HEK293 (cell line): ENCODE results near the gene RASD1.
"Not testable (repeated sequence)": the region's sequence is repeated elsewhere in the genome, so short reads cannot be mapped to it uniquely, and the experiment has no call there.

Source experiments
- KLF9 ChIP-seq: fragments of 450-650 bp; formaldehyde crosslinking; IDR thresholded peaks from 2 replicates; pipeline ENCODE4 v1.5.1; 2016; ENCODE audit warnings: missing biosample characterization, missing genetic modification characterization, low read depth
- ZFP37 ChIP-seq: fragments of 450-650 bp; formaldehyde crosslinking; IDR thresholded peaks from 2 replicates; pipeline ENCODE4 v1.5.1; 2016; ENCODE audit warnings: missing biosample characterization, missing genetic modification characterization
- ZNF174 ChIP-seq: fragments of 450-650 bp; formaldehyde crosslinking; IDR thresholded peaks from 2 replicates; pipeline ENCODE4 v1.5.0; 2017; ENCODE audit warnings: missing biosample characterization, mild to moderate bottlenecking, missing genetic modification characterization
- TF ChIP-seq, protein P1 (sequence below): fragments of 450-650 bp; formaldehyde crosslinking; IDR thresholded peaks from 2 replicates; pipeline ENCODE4 v1.5.1; 2016; ENCODE audit warnings: missing biosample characterization, missing genetic modification characterization

DNA sequence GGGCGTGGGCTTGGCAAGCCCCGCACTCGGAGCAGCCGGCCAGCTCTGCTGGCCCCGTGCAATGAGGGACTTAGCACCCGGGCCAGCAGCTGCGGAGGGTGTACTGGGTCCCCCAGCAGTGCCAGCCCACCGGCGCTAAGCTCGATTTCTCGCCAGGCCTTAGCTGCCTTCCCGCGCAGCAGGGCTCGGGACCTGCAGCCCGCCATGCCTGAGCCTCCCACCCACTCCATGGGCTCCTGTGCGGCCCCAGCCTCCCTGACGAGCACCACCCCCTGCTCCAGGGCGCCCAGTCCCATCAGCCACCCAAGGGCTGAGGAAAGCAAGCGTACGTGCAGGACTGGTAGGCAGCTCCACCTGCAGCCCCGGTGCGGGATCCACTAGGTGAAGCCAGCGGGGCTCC, 9.8 kb downstream of the RASD1 start:
- TF ChIP-seq, protein P1, sequence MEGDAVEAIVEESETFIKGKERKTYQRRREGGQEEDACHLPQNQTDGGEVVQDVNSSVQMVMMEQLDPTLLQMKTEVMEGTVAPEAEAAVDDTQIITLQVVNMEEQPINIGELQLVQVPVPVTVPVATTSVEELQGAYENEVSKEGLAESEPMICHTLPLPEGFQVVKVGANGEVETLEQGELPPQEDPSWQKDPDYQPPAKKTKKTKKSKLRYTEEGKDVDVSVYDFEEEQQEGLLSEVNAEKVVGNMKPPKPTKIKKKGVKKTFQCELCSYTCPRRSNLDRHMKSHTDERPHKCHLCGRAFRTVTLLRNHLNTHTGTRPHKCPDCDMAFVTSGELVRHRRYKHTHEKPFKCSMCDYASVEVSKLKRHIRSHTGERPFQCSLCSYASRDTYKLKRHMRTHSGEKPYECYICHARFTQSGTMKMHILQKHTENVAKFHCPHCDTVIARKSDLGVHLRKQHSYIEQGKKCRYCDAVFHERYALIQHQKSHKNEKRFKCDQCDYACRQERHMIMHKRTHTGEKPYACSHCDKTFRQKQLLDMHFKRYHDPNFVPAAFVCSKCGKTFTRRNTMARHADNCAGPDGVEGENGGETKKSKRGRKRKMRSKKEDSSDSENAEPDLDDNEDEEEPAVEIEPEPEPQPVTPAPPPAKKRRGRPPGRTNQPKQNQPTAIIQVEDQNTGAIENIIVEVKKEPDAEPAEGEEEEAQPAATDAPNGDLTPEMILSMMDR, result not testable (repeated sequence)
- TF ChIP-seq ZNF174 (tag by site-specific recombination); KLF9; ZFP37 (tag by site-specific recombination): not testable (repeated sequence)
